Panc1 (cell line): ENCODE results near the gene IBTK. TPM values are rescaled to one million over a fixed set of nuclear protein-coding genes. Genes with fewer than 3 reads are reported as not detected.

ENCODE experiments used
- ATAC-seq: fragments of 200-7000 bp; cut with Tn5 transposase; 2 replicates; pipeline ENCODE4 v1.9.1; 2020; ENCODE audit warnings: mild to moderate bottlenecking, moderate library complexity
- BruUV-seq: library from RNA; stranded (reverse); fragments of 400-500 nt; replicated peaks from 2 replicates; lab custom pipeline; 2021; lab: Mats Ljungman, UMichigan
- CTCF ChIA-PET: fragments of 300-600 bp; sonication (Branson Sonifier 250); formaldehyde crosslinking; loops from one replicate; lab custom pipeline; 2022; ENCODE audit warnings: antibody characterized with exemption; lab: Charles Lee
- POLR2A ChIA-PET: fragments of 300-600 bp; sonication (Branson Sonifier 250); formaldehyde crosslinking; loops from one replicate; lab custom pipeline; 2022; ENCODE audit warnings: antibody characterized with exemption; lab: Charles Lee
- DNase-seq: peaks from one replicate; pipeline ENCODE4 v3.0.0-alpha.2; 2010; ENCODE audit warnings: low read depth, low spot score
- H3K27ac ChIP-seq: 2 replicates; pipeline ENCODE4 v1.5.1; 2011; ENCODE audit warnings: mild to moderate bottlenecking, low read length, inconsistent platforms
- H3K27me3 ChIP-seq: fragments of 200-500 bp; sonication (Bioruptor generic); 2 replicates; pipeline ENCODE4 v1.6.0; 2014; ENCODE audit warnings: low read length, inconsistent platforms; ENCODE audit not compliant: control insufficient read depth, insufficient read depth
- H3K36me3 ChIP-seq: fragments of 200-500 bp; sonication (Bioruptor generic); 2 replicates; pipeline ENCODE4 v1.5.1; 2014; ENCODE audit warnings: inconsistent platforms, mild to moderate bottlenecking, low read length, moderate library complexity; ENCODE audit not compliant: control insufficient read depth, insufficient read depth
- H3K4me1 ChIP-seq: 2 replicates; pipeline ENCODE4 v1.5.1; 2011; ENCODE audit warnings: inconsistent platforms, mild to moderate bottlenecking, low read length, moderate library complexity; ENCODE audit not compliant: control insufficient read depth, insufficient read depth
- H3K4me3 ChIP-seq, 2 experiments: 2 replicates each; pipeline ENCODE4 v1.5.1; 2011 to 2012; ENCODE audit warnings: low read depth in 2 of 2, low read length in 2 of 2, mild to moderate bottlenecking in 2 of 2, inconsistent platforms in 1 of 2, moderate library complexity in 1 of 2
- H3K9me3 ChIP-seq: fragments of 200-500 bp; sonication (Bioruptor generic); 2 replicates; pipeline ENCODE4 v1.5.1; 2014; ENCODE audit warnings: low read depth, mild to moderate bottlenecking, inconsistent platforms, low read length, moderate library complexity; ENCODE audit not compliant: control insufficient read depth, insufficient read depth
- POLR2AphosphoS5 ChIP-seq: IDR thresholded peaks from 2 replicates; pipeline ENCODE4 v1.6.1; 2012; ENCODE audit warnings: mild to moderate bottlenecking, low read depth, low read length, moderate library complexity
- SIN3A ChIP-seq: IDR thresholded peaks from 2 replicates; pipeline ENCODE4 v1.6.1; 2012; ENCODE audit warnings: low read depth, mild to moderate bottlenecking, low read length, moderate library complexity, borderline replicate concordance; ENCODE audit not compliant: insufficient read depth
- TCF7L2 ChIP-seq: IDR thresholded peaks from 2 replicates; pipeline ENCODE4 v1.6.1; 2011; ENCODE audit warnings: mild to moderate bottlenecking, low read depth, low read length, inconsistent platforms
- in situ Hi-C: cut with HindIII; loops from 2 replicates; pipeline ENCODE4 v1.10.0; 2016; ENCODE audit warnings: low sequenced_read_pairs, low pct_unique_long_range_greater_than_20kb
- intact Hi-C: fragments of 100-400 bp; cut with micrococcal nuclease; formaldehyde crosslinking; loops from one replicate; pipeline ENCODE4 v1.10.0; 2022; ENCODE audit not compliant: unreplicated experiment
- total RNA-seq: library from RNA; stranded (reverse); gene quantifications from one replicate; pipeline ENCODE4 v1.2.1, GENCODE V29; 2021; ENCODE audit not compliant: unreplicated experiment
- TF ChIP-seq, protein P1 (sequence below): fragments of 450-650 bp; IDR thresholded peaks from 2 replicates; pipeline ENCODE4 v1.5.1; 2017; ENCODE audit warnings: mild to moderate bottlenecking
- TF ChIP-seq, protein P2 (sequence below), 2 experiments: IDR thresholded peaks; 2 replicates each; pipeline ENCODE4 v1.6.1; 2011 to 2012; ENCODE audit warnings: low read depth in 2 of 2, control low read depth in 1 of 2, low read length in 1 of 2, mild to moderate bottlenecking in 1 of 2, moderate library complexity in 1 of 2; ENCODE audit not compliant: insufficient read depth in 1 of 2

IBTK gene
- total RNA-seq, 1 experiment from 2014 or later: 73.2 TPM

DNA sequence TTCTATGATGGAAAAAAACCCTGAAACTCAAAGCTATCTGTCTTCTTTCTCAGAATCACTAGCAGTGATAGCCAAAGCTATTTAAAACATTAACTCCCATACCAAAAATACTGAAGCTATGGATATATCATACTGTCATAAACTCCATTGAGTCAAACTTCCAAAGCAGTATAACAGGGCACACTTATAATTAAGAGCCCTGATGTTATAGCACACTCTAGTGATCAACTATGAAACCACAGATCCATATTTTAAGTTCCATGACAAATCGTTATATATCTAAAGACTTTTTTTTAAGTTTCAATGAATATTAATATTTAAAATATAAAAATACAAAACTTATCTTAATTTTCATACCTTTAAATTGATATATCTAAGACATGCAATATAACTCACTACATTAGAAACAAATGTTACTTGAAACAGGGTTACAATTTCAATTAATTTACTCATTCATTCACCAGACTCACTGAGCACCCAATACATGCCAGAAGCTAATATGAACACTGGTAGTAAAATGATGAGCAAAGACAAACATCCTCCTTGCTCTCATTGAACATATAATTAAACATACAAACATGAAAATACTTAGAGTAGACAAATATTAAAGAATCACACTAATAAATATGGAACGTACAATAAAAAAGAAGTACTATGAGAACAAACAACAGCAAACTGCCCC is 69.3 kb downstream of the IBTK start:
- Histone ChIP-seq H3K9me3 (no peaks in the 10 kb centered on the region), H3K36me3 (peaks cover 42% of the 10 kb centered on the region), H3K4me3 (no peak overlapping the region), H3K4me1 (no peaks in the 10 kb centered on the region), H3K27ac (no peak overlapping the region), H3K27me3 (no peaks in the 10 kb centered on the region)
- BruUV-seq: no TSS peak
- TF ChIP-seq, protein P1, sequence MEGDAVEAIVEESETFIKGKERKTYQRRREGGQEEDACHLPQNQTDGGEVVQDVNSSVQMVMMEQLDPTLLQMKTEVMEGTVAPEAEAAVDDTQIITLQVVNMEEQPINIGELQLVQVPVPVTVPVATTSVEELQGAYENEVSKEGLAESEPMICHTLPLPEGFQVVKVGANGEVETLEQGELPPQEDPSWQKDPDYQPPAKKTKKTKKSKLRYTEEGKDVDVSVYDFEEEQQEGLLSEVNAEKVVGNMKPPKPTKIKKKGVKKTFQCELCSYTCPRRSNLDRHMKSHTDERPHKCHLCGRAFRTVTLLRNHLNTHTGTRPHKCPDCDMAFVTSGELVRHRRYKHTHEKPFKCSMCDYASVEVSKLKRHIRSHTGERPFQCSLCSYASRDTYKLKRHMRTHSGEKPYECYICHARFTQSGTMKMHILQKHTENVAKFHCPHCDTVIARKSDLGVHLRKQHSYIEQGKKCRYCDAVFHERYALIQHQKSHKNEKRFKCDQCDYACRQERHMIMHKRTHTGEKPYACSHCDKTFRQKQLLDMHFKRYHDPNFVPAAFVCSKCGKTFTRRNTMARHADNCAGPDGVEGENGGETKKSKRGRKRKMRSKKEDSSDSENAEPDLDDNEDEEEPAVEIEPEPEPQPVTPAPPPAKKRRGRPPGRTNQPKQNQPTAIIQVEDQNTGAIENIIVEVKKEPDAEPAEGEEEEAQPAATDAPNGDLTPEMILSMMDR: peak; percentile 37; the same call in 1 of the 2 replicates
- TF ChIP-seq POLR2AphosphoS5: no peak
- ATAC-seq (no peak), DNase-seq (no peak)
- POLR2A ChIA-PET: no interaction called here
- CTCF ChIA-PET: no interaction called here
- in situ Hi-C loops: no loop called here
- intact Hi-C loops: no loop called here

DNA sequence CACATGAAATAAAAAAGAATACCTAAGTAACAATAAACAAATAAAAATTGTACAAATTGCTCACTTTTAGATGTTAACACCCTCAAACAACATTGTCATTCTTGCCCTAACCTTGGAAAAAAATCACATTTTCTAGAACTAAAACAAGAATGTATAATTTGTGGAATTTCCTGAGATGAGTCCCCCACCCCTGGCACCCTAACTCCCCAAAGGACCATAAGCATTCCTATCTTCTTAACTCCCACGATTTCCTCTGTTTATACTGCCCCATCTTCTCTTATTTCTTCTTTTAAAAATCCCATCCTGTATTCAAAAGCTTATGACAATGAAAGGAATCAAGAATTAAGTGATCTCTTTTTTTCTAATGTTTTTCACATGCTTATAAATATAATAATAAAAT is 70.9 kb downstream of the IBTK start:
- CTCF ChIA-PET: no interaction called here

More for the DNA sequence above, 70.9 kb downstream of the IBTK start:
- TF ChIP-seq TCF7L2: no peak
- TF ChIP-seq, protein P1: no peak
- no peak for TF ChIP-seq SIN3A
- TF ChIP-seq POLR2AphosphoS5: no peak
- TF ChIP-seq, protein P2, sequence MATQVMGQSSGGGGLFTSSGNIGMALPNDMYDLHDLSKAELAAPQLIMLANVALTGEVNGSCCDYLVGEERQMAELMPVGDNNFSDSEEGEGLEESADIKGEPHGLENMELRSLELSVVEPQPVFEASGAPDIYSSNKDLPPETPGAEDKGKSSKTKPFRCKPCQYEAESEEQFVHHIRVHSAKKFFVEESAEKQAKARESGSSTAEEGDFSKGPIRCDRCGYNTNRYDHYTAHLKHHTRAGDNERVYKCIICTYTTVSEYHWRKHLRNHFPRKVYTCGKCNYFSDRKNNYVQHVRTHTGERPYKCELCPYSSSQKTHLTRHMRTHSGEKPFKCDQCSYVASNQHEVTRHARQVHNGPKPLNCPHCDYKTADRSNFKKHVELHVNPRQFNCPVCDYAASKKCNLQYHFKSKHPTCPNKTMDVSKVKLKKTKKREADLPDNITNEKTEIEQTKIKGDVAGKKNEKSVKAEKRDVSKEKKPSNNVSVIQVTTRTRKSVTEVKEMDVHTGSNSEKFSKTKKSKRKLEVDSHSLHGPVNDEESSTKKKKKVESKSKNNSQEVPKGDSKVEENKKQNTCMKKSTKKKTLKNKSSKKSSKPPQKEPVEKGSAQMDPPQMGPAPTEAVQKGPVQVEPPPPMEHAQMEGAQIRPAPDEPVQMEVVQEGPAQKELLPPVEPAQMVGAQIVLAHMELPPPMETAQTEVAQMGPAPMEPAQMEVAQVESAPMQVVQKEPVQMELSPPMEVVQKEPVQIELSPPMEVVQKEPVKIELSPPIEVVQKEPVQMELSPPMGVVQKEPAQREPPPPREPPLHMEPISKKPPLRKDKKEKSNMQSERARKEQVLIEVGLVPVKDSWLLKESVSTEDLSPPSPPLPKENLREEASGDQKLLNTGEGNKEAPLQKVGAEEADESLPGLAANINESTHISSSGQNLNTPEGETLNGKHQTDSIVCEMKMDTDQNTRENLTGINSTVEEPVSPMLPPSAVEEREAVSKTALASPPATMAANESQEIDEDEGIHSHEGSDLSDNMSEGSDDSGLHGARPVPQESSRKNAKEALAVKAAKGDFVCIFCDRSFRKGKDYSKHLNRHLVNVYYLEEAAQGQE (IDR thresholded peaks at IDR 0.05; ENCODE audit: insufficient read depth in 1 of 2, low read depth in 2 of 2, low read length in 1 of 2): no peak
- ATAC-seq: no peak
- no peaks in the 10 kb centered on the region for H3K27me3 ChIP-seq
- in situ Hi-C loops: no loop called here
- H3K4me1 ChIP-seq: no peaks in the 10 kb centered on the region
- H3K36me3 ChIP-seq: peaks cover 43% of the 10 kb centered on the region
- POLR2A ChIA-PET: interaction anchor here (0.6 kb wide), 1 partner anchor 824 kb away, joined by 8 read pairs; no protein-coding TSS in a partner anchor
- no peak overlapping the region for H3K4me3 ChIP-seq
- DNase-seq: no peak
- no peaks in the 10 kb centered on the region for H3K9me3 ChIP-seq
- BruUV-seq: no TSS peak
- intact Hi-C loops: no loop called here
- H3K27ac ChIP-seq: no peak overlapping the region
